ENCODE data around the gene CRIM1. TPM values are rescaled to one million over a fixed set of nuclear protein-coding genes. Genes with fewer than 3 reads are reported as not detected.

The CRIM1 gene
- total RNA-seq, 1 donor from 2014 or later, result 105 TPM

- ATAC-seq (no peak), DNase-seq (no peak)
- no peak for TF ChIP-seq CTCF (IDR thresholded peaks at IDR 0.05)
- Histone ChIP-seq H3K36me3 (peaks cover 39% of the 10 kb centered on the region), H3K4me3 (no peak overlapping the region), H3K4me1 (no peaks in the 10 kb centered on the region), H3K27me3 (ENCODE audit: low read depth) (no peaks in the 10 kb centered on the region), H3K9me3 (no peaks in the 10 kb centered on the region), H3K27ac (no peak overlapping the region)
- intact Hi-C loops (cut with DNase I), result no loop called here
Measured at GRCh38 chr2:36528766-36529392, 173.3 kb downstream of the CRIM1 start.

GRCh38 chr2:36530178-36530982, 174.8 kb downstream of the CRIM1 start:
- no peak for DNase-seq
- intact Hi-C loops (cut with DNase I), result no loop called here
- ATAC-seq, result peak in 1 of 2 donors; percentile 34
- Histone ChIP-seq H3K4me3 (no peak overlapping the region), H3K36me3 (peaks cover 27% of the 10 kb centered on the region), H3K9me3 (no peaks in the 10 kb centered on the region), H3K27me3 (ENCODE audit: low read depth) (no peaks in the 10 kb centered on the region), H3K27ac (peak overlapping the region; percentile 9), H3K4me1 (no peaks in the 10 kb centered on the region)
- no peak for TF ChIP-seq CTCF (IDR thresholded peaks at IDR 0.05)

GRCh38 chr2:36530983-36531354, 175.4 kb downstream of the CRIM1 start:
- ATAC-seq, result peak; percentile 59 to 61
- intact Hi-C loops (cut with DNase I), result no loop called here
- no peak overlapping the region for H3K27ac ChIP-seq

GRCh38 chr2:36534275-36534799, 178.8 kb downstream of the CRIM1 start:
- intact Hi-C loops (cut with DNase I), result no loop called here
- Histone ChIP-seq H3K27ac (no peak overlapping the region), H3K4me1 (no peaks in the 10 kb centered on the region), H3K27me3 (ENCODE audit: low read depth) (no peaks in the 10 kb centered on the region), H3K4me3 (no peak overlapping the region), H3K36me3 (peaks cover 50% of the 10 kb centered on the region), H3K9me3 (no peaks in the 10 kb centered on the region)
- ATAC-seq, result no peak
- TF ChIP-seq CTCF (IDR thresholded peaks at IDR 0.05), result no peak
- no peak for DNase-seq

More at GRCh38 chr2:36530983-36531354, 175.4 kb downstream of the CRIM1 start:
- Histone ChIP-seq H3K36me3 (peaks cover 22% of the 10 kb centered on the region), H3K4me1 (no peaks in the 10 kb centered on the region), H3K9me3 (no peaks in the 10 kb centered on the region), H3K27me3 (ENCODE audit: low read depth) (no peaks in the 10 kb centered on the region), H3K4me3 (no peak overlapping the region)
- TF ChIP-seq CTCF (IDR thresholded peaks at IDR 0.05), result no peak
- no peak for DNase-seq

- DNase-seq, result no peak
- no peaks in the 10 kb centered on the region for H3K9me3 ChIP-seq
- no peak overlapping the region for H3K4me3 ChIP-seq
- intact Hi-C loops (cut with DNase I), result no loop called here
- H3K4me1 ChIP-seq, result no peaks in the 10 kb centered on the region
- no peak for ATAC-seq
- H3K27ac ChIP-seq, result no peak overlapping the region
- peaks cover 52% of the 10 kb centered on the region for H3K36me3 ChIP-seq
- H3K27me3 ChIP-seq (ENCODE audit: low read depth), result no peaks in the 10 kb centered on the region
- TF ChIP-seq CTCF (IDR thresholded peaks at IDR 0.05), result no peak
Measured at GRCh38 chr2:36535099-36535498, 179.5 kb downstream of the CRIM1 start.

Data from lower lobe of right lung (tissue), 2 donors.